ENCODE data around the gene EML4.
"Not testable (repeated sequence)": the region's sequence is repeated elsewhere in the genome, so short reads cannot be mapped to it uniquely, and the experiment has no call there.

Gene EML4

DNA sequence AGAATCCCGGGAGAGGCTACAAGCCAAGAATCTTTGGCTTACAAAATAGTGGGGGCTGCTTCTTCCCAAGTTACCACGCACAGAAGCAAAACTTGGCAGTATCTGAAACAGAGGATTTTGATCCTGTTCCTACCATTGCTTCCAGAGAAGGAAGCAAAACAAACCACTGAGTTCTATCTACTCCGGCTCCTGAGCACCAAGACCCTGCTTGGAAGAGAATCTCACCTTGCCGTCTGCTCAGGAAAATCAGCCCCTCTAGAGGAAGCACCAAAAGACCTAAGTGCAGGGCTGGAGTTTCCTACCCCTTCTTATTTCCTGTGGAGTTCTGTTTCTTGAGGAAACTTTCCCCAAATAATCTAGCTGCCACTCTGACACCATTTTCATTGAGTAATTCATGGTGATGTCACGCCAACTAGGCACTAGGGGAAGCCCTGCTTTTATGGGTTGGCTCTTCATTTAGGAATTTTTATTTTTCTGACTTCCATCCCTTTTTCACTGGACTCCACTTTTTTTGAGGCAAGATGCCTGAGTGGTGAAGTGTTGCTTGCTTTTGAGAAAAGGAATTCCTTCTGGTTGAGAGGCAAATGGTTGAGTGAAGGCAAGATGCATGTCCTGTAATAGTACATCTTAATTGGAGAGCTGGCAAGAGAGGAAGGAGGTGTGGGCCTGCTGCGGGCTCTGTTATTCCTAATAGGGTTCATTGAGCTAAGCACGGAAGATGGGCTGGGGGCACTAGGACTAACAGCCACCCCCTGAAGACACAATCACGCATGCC, 36.8 kb upstream of the EML4 start:
- H3K4me1 Mint-ChIP-seq: peaks cover 78% of the 10 kb centered on the region
- ATAC-seq (replicated peaks; ENCODE audit: extremely low read depth, poor library complexity, severe bottlenecking) (peak; percentile 6), DNase-seq (ENCODE audit: low spot score in 2 of 2) (no peak)
- no peaks in the 10 kb centered on the region for H3K27me3 Mint-ChIP-seq
- H3K9me3 Mint-ChIP-seq: no peaks in the 10 kb centered on the region
- peaks cover 7% of the 10 kb centered on the region for H3K36me3 Mint-ChIP-seq (ENCODE audit: insufficient read depth)
- peak overlapping the region; percentile 47 for H3K4me3 Mint-ChIP-seq
- H3K27ac Mint-ChIP-seq (ENCODE audit: low read depth): peak overlapping the region; percentile 44

DNA sequence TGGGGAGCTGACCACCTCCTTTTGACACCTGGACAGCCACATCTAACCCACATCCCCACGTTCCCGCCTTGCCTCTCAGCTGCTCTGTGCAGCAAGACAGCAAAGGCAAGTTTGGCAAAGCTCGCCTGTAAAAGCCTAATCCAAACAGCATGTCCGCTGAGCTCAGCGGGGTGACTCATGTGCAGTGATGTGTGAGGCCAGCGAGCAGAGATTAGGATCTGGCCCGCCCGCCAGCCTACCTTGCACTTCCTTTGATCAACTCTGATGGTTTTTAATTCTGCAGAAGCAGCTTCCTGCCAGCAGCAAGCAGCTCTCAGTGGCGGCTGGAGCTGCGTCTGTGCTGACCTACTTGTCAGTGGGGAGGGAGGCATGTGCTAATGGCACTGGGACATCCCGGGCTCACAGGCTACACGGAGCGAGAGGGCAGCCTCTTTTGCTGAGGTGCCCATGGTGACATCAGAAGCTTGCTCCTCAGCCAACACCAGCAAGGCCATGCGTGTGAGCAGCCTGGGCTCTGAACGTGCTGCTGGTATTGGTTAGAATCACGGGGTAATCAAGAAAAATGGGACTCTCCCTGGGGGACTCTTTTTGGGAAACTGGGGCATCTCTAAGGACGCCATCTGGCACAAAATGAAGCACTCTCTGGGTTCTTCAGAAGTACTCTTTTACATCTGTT, 36.0 kb upstream of the EML4 start:
- Mint-ChIP-seq H3K4me1 (peaks cover 71% of the 10 kb centered on the region), H3K9me3 (no peaks in the 10 kb centered on the region), H3K36me3 (ENCODE audit: insufficient read depth) (peaks cover 7% of the 10 kb centered on the region), H3K27ac (ENCODE audit: low read depth) (peak overlapping the region; percentile 44), H3K4me3 (peak overlapping the region; percentile 47), H3K27me3 (no peaks in the 10 kb centered on the region)
- peak; percentile 89 for ATAC-seq (replicated peaks; ENCODE audit: extremely low read depth, poor library complexity, severe bottlenecking)
- peak; percentile 77 to 93 for DNase-seq (ENCODE audit: low spot score in 2 of 2)

DNA sequence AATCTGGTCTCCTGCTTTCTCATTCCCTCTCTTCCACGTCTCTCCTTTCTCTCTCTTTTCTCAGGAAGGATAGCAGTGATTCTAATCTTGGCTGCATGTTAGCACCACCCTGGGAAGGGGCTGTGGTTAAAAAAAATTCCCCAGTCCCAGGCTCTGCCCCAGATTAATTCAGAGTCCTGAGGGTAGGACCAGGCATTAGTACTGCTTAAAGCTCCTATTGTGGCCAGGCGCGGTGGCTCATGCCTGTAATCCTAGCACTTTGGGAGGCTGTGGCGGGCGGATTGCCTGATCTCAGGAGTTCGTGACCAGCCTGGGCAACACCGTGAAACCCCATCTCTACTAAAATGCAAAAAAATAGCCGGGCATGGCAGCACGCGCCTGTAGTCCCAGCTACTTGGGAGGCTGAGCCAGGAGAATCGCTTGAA, 35.4 kb upstream of the EML4 start:
- peak overlapping the region; percentile 47 for H3K4me3 Mint-ChIP-seq
- ATAC-seq (replicated peaks; ENCODE audit: extremely low read depth, poor library complexity, severe bottlenecking): no peak
- peaks cover 7% of the 10 kb centered on the region for H3K36me3 Mint-ChIP-seq (ENCODE audit: insufficient read depth)

DNA sequence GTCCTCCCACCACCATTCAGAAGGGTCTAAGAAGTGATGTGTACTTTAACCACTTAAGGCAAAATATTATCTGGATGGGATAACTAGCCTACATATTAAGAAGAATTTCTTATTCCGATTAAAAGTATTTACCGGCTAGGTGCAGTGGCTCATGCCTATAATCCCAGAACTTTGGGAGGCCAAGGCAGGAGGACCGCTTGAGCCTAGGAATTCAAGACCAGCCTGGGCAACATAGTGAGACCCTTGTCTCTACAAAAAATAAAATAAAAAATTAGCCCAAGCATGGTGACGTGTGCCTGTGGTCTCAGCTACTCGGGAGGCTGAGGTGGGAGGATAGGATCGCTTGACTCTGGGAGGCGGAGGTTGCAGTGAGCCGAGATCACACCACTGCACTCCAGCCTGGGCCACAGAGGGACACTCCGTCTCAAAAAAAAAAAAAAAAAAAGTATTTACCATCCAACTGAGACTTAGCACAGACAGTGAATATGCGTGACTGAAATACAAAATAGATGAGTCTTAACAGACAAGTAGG, 34.7 kb upstream of the EML4 start:
- H3K27me3 Mint-ChIP-seq; H3K9me3 Mint-ChIP-seq; DNase-seq (ENCODE audit: low spot score in 2 of 2); ATAC-seq (replicated peaks; ENCODE audit: extremely low read depth, poor library complexity, severe bottlenecking); H3K4me3 Mint-ChIP-seq; H3K36me3 Mint-ChIP-seq (ENCODE audit: insufficient read depth): not testable (repeated sequence)
- Mint-ChIP-seq H3K27ac (ENCODE audit: low read depth) (peak overlapping the region; percentile 44), H3K4me1 (peaks cover 57% of the 10 kb centered on the region)

More for the DNA sequence above, 35.4 kb upstream of the EML4 start:
- peak overlapping the region; percentile 44 for H3K27ac Mint-ChIP-seq (ENCODE audit: low read depth)
- peaks cover 64% of the 10 kb centered on the region for H3K4me1 Mint-ChIP-seq
- no peak for DNase-seq (ENCODE audit: low spot score in 2 of 2)
- no peaks in the 10 kb centered on the region for H3K9me3 Mint-ChIP-seq
- no peaks in the 10 kb centered on the region for H3K27me3 Mint-ChIP-seq

DNA sequence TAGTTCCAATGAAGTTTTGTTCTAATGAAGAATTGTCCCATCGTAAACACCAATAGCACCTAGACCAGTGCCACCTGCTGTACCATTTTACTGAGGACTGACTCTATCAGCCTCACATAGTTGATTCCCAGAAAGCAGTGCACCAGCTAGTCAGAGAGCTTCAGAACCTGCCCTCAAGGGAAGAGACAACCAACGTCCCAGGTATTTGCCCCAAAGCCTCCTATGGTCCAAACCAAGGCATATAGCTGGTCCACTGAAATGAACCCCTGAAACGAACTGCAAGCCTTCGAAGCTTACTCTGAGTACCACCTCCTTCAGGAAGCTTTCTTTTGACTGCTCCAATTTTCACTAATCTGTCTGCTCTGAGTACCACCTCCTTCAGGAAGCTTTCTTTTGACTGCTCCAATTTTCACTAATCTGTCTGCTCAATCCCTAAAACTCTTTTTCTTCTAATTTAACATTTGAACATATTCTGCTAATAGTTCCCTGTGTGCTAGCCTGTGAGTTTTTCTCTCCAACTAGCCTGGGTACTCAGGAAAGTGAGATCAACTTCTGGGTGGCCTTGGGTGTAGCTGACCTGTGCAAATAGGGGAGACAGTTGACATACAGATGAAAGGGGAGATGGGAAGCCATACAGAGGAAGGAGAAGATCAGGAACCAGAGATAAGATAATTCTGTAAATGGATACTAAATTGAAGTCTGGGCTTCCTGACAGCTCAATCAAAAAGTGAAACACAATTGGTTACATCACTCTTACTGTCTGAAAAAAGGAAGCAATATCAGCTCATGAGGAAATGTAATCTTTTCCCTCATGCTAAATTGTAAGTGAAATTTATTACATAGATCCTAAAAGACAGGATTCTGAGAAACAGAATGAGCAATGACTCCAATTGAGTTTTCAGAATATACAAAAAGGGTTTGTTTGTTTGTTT, 33.5 kb upstream of the EML4 start:
- Mint-ChIP-seq H3K27ac (ENCODE audit: low read depth) (peak overlapping the region; percentile 44), H3K27me3 (no peaks in the 10 kb centered on the region), H3K9me3 (no peaks in the 10 kb centered on the region), H3K4me1 (peaks cover 45% of the 10 kb centered on the region), H3K4me3 (peak overlapping the region; percentile 9), H3K36me3 (ENCODE audit: insufficient read depth) (peaks cover 7% of the 10 kb centered on the region)
- ATAC-seq (replicated peaks; ENCODE audit: extremely low read depth, poor library complexity, severe bottlenecking): no peak
- no peak for DNase-seq (ENCODE audit: low spot score in 2 of 2)

DNA sequence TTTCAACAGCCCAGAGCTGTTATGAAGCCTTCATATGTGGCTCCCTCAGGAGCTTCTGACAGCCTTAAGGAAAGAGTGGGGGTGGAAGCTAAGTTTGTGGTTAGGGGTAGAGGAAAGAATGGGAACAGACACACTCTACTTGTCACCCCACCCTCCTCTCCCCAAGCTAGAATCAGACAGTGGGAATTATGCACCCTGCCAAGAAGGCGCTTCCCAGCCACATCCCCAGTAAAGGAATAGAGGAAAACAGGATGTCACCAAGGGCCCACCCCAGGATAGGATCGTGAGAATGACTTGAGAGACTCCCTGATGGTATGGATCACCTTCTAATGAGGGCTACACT, 32.4 kb upstream of the EML4 start:
- no peak overlapping the region for H3K4me3 Mint-ChIP-seq
- peaks cover 37% of the 10 kb centered on the region for H3K4me1 Mint-ChIP-seq
- peaks cover 7% of the 10 kb centered on the region for H3K36me3 Mint-ChIP-seq (ENCODE audit: insufficient read depth)
- H3K9me3 Mint-ChIP-seq: no peaks in the 10 kb centered on the region
- no peaks in the 10 kb centered on the region for H3K27me3 Mint-ChIP-seq
- no peak for DNase-seq (ENCODE audit: low spot score in 2 of 2)
- ATAC-seq (replicated peaks; ENCODE audit: extremely low read depth, poor library complexity, severe bottlenecking): no peak
- H3K27ac Mint-ChIP-seq (ENCODE audit: low read depth): peak overlapping the region; percentile 44

DNA sequence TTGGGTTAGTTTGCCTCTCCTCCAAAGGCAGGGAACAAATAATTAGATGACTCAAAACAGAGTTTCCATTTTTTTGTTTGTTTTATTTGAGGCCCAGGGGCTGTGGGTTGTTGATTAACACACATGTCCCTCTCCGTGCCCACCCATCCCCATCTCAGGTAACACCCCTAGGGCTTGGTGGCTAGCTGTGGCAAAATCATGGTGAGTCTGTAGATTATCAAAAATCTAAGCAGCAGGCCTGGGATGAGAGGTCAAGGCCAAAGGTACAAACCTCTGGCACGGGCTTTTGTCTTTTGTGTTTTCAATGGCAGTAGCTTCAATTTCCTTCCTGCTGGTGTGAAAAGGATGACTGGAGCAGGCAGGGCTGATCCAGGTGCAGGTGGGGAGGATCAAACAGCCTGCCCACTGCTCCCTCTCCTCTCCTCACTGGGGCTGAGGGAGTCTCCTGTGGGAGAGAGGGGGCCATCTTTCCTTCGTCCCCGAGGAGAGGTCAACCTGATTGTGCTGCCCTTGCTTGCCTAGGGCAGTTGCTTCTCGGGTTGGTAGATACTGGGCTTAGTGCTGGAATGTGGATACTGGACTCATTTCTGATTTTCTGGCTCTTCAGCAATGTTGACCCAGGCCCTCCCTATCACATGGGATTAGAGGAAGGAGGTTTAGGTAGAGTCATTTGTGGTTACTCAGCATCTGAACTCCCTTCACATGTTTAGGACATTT, 31.9 kb upstream of the EML4 start:
- Mint-ChIP-seq H3K27me3 (no peaks in the 10 kb centered on the region), H3K27ac (ENCODE audit: low read depth) (no peak overlapping the region), H3K4me1 (peaks cover 32% of the 10 kb centered on the region), H3K9me3 (no peaks in the 10 kb centered on the region), H3K36me3 (ENCODE audit: insufficient read depth) (peaks cover 7% of the 10 kb centered on the region), H3K4me3 (no peak overlapping the region)
- DNase-seq (ENCODE audit: low spot score in 2 of 2): no peak
- ATAC-seq (replicated peaks; ENCODE audit: extremely low read depth, poor library complexity, severe bottlenecking): no peak

DNA sequence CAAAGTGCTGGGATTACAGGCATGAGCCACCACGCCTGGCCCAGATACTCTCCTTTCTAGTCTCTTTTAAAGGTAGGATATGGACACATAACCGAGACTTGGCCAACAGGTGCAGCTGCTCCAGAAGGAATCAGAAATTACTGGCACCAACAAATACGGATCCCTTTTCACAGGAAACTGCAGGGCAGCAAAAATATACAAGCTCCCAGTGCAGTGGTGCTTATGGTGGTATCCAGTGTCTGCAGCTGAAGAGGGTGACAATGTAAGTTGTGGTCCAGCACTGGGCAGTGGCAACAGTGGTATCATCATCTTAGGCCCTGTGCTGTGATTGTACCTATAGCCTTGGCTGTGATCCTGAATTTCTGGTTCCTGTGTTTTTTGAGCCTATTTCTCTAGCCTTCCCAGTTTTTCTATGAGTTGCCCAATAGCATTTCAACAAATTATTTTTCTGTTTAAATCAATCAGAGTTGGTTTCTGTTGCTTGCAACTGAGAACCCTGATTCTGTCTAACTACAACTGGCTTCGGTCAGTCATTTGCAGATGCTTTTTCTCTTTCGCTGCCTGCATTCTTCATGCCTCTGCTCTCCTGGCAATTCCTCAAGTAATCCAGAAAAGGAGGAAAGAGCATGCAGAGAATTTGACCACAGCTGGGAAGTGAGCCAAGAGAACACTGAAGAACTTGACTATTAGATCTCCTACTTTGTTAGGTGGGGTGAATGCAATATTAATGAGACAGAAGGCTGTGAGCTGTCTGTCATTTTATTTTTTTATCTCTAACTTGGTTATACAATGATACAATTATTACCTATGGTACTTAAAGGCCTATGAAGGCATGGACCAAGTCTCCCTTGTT, 30.8 kb upstream of the EML4 start:
- H3K4me3 Mint-ChIP-seq: no peak overlapping the region
- no peaks in the 10 kb centered on the region for H3K9me3 Mint-ChIP-seq
- peaks cover 21% of the 10 kb centered on the region for H3K4me1 Mint-ChIP-seq
- H3K27ac Mint-ChIP-seq (ENCODE audit: low read depth): no peak overlapping the region
- ATAC-seq (replicated peaks; ENCODE audit: extremely low read depth, poor library complexity, severe bottlenecking) (no peak), DNase-seq (ENCODE audit: low spot score in 2 of 2) (no peak)
- H3K27me3 Mint-ChIP-seq: no peaks in the 10 kb centered on the region
- no peaks in the 10 kb centered on the region for H3K36me3 Mint-ChIP-seq (ENCODE audit: insufficient read depth)

DNA sequence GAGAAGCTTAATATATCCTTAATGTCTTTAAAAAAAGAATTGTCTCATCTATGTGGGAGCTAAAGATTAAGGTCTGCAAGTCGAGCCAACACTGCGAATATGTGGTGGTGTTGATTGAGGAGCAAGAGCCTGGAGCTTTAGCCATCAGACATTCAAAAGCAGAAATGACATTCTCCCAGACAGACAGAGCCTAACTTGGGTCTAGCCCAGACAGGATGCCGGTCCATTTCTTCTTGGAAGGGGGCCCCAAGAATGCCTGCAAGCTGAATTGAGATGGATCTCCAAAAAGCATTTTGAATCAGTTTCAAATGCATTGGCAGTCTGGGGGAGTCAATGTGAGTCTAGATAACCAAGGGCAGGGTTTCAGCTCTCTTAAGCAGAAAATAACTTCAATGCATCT, 30.1 kb upstream of the EML4 start:
- Mint-ChIP-seq H3K36me3 (ENCODE audit: insufficient read depth) (no peaks in the 10 kb centered on the region), H3K9me3 (no peaks in the 10 kb centered on the region), H3K4me1 (peaks cover 14% of the 10 kb centered on the region), H3K27me3 (no peaks in the 10 kb centered on the region), H3K4me3 (no peak overlapping the region), H3K27ac (ENCODE audit: low read depth) (no peak overlapping the region)
- no peak for DNase-seq (ENCODE audit: low spot score in 2 of 2)
- no peak for ATAC-seq (replicated peaks; ENCODE audit: extremely low read depth, poor library complexity, severe bottlenecking)

DNA sequence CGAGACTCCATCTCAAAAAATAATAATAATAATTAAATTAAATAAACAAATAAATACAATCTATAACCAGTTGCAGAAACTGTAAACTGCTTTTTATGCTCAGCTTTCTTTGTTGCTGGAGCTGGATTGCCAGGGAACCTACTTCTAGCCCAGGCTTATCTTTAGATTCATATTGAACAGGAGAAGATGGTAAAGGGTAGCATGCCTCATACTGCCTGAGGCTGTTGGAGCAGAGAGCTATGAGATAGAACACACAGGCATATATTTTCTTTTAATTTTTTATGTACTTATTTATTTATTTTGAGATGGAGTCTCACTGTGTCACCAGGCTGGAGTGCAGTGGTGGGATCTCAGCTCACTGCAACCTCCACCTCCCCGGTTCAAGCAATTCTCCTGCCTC, 28.7 kb upstream of the EML4 start:
- H3K27ac Mint-ChIP-seq (ENCODE audit: low read depth): no peak overlapping the region
- no peaks in the 10 kb centered on the region for H3K27me3 Mint-ChIP-seq
- DNase-seq (ENCODE audit: low spot score in 2 of 2): no peak
- H3K36me3 Mint-ChIP-seq (ENCODE audit: insufficient read depth): peaks cover 2% of the 10 kb centered on the region
- peaks cover 6% of the 10 kb centered on the region for H3K4me1 Mint-ChIP-seq
- no peaks in the 10 kb centered on the region for H3K9me3 Mint-ChIP-seq
- no peak overlapping the region for H3K4me3 Mint-ChIP-seq
- ATAC-seq (replicated peaks; ENCODE audit: extremely low read depth, poor library complexity, severe bottlenecking): no peak

DNA sequence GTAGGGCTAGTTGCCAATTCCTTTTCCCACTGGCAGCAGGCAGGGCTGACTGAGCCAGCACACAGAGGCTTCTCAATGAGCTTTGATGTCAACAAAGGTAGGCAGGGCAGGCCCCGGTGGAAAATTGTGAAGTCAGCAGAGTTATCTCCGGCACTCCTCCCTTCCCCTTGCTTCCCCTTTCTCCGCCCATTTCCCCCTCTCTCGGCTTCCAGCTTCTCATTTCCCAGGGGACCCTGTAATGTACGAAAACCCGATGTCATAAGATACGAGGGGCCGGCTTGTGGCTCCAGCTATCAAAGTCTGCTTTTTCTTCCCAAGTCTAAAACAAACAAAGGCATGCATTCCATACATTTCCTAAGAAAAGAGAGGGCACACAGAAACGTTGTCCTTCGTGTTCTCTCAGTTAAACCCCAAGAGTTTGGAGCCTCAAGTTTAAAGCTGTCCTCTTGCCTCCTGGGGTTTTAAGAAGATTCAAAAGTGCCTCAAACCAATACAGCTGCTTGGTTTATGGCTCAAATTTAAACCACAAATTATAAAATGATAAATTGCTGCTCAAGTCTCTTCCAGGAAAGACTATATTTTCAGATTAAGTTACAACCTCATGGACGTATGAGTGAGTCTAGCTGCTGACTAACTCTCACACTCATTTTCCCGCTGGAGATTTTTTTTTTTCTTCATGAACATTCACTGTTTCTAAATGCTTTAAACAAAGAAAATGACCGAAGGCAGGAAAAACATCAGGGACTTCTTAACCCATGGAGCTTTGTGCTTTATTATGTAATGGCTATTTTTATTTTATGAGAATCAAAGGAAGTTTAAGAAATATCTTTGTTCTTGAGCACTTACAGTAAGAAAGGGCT, 27.2 kb upstream of the EML4 start:
- ATAC-seq (replicated peaks; ENCODE audit: extremely low read depth, poor library complexity, severe bottlenecking): no peak
- Mint-ChIP-seq H3K4me3 (no peak overlapping the region), H3K27me3 (no peaks in the 10 kb centered on the region), H3K9me3 (no peaks in the 10 kb centered on the region), H3K4me1 (no peaks in the 10 kb centered on the region), H3K36me3 (ENCODE audit: insufficient read depth) (peaks cover 2% of the 10 kb centered on the region), H3K27ac (ENCODE audit: low read depth) (no peak overlapping the region)
- no peak for DNase-seq (ENCODE audit: low spot score in 2 of 2)
